Measurements from ENCODE around the gene TMEM272.

The TMEM272 gene, protein sequence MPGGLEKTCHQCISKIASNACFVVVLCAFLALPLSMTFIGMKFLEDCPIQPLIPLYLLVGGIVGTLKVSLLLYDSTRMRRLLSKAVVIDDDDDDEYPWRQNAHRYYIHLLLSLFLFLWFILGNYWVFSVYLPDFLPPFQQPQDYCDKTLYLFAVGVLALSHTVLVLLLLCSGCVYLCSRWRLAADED

DNA sequence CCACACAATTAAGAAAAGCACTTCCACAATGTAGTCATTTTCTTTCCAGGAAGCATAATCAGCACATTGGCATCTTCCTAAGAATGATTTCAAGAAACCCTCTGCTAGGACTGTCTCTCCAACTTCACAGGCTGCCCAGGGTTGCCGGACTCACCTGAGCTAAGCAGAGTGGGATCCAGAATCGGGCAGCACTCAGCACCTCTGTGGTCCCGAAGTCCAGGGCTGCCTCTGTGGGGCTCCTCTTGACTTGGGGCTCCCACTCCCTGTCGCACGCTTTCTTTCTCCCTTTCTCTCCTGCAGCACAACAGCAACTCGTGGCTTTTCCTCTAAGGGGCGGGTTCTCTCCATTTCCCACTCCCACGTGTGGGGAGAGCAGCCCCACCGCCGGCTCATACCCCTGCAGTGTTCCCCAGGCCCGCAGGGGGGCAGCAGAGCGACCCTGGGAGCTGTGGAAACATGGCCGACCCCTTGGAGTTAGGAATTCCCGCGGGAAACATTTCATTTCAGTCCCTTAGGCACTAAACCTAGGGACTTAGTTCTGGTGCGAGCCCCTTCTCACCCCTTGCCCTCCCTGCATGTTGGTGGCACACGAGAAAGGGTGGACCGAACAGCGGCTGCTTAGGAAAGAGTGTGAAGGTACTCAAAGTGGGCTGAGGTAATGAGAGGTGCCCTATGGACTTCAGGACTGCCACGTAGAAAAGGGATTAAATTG lies at the start of gene TMEM272:
Gene TMEM272, minus strand, starts transcription at position 316 of the 712 bp plus-strand sequence. CDS start 6,647 bp downstream, outside the sequence.
- peak; percentile 39 for DNase-seq

DNA sequence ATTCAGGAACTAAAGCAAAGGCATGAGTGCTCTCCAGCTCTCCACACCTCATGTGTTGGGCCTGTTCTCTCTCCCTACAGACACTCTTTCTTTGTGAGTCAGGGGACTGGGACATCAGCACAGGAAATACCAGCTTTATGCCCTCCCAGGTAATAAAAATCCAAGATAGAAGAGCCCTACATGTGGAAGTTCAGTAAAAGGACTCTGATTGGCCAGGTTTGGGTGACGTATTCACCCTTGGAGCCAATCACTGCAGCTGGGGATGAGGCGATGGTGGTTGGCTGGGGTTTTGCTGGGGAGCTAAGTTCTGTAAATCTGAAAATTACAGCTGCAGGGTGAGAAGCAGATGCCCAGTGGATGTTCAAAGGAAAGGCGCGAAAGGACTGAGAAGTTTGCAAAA lies 49.3 kb upstream of the TMEM272 start:
- no peak for DNase-seq

DNA sequence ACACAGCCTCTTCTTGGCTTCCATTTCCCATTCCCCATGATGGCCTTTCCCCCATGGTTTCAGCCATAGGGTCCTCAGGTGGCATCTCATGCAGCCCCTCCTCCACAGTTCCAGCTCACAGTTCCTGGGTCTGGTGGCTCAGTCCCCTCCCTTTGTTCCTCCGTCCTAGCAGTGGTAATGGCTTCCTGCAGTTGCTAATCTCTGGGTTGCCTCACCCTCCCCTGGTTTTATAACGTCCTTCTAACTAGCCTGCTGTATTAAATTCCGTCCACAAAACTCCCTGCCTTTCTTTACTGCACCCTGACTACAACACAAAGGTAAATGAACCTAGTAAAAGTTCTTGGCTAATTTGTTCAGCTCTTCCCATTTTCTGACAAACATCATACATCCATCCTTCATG lies 47.7 kb upstream of the TMEM272 start:
- no peak for DNase-seq

DNA sequence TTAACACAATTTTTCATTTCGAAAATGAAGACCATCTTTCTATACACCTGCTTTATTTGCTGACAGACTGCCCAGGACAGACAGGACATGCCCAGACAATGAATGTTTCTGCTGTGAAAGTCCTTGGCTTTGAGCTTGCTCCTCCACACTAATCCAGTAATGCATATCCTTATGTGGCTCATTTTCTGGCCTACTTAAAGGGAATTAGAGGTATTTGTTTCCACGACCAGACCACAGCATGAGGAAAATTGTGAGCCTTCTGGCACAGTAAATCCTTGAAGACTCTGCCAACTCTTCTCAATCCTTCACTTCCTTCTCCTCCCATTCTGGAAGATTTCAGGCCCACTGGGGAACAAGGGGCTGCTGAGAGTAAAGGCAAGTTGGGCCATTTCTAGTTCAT lies 42.5 kb upstream of the TMEM272 start:
- no peak for DNase-seq

DNA sequence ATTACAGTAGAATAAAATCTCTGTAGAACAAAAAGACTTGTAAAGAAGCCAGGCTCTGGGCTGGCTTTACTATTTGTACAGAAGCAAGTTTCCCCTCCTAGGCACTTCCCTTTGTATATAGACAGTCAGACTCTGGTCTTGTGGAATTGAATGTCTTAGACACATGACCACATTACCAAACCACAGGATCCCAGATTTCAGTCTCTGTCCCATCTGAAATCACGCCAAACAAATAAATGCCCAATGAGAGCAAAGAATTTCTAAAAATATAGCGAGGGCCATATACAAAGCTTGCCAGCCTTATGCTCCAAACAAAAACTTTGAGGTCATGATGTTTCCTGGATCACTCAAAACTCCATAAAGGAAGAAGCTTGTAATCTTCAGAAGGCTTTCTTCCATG lies 40.7 kb upstream of the TMEM272 start:
- DNase-seq, result no peak

DNA sequence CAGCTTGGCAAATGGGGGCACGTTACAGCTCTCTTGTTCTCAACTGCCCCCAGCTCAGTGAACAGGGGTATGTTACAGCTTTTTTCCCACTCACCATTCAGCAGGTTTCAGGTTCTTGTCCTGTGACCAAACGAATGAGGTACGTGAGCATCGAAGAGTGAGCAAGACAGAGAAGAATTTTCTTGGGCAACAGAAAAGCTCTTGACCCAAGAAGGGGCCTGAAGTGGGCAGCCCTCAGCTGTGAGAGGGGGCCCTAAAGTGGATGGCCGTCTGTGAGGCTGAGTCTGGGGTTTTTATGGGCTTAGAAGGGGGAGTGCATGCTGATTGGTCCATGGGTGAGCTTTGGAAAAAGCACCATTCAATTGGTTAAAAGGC lies 38.2 kb upstream of the TMEM272 start:
- DNase-seq, result no peak

DNA sequence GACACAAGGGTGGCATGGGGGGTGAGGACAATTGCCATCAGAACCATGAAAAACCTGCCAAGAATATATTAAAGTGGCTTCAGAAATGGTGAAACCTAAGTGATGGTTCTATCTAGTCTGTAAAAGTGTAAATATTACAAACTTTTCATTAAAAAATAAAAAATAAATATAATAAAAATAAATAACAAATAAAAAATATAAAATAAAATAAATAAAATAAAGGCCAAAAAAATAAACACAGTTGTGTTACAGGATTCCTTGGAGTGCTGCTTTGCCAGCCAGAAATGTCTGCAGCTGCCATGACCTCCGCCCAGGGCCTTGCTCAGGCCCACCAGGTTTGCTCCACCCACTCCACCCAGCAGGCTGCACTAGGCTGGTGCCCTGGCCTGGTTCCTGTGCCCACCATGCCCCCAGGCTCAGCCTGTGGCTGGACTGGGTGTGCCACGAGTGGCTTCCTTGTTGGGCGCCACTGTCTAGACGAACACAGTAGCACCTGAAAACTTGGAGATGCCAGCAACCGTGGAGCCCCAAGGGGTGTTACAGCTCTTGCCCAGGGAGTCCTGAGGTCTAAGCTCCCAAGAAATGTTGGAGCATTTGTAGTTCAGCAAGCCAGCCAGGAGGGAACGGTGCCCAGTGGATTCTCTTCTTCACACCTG lies 37.7 kb upstream of the TMEM272 start:
- no peak for DNase-seq

DNA sequence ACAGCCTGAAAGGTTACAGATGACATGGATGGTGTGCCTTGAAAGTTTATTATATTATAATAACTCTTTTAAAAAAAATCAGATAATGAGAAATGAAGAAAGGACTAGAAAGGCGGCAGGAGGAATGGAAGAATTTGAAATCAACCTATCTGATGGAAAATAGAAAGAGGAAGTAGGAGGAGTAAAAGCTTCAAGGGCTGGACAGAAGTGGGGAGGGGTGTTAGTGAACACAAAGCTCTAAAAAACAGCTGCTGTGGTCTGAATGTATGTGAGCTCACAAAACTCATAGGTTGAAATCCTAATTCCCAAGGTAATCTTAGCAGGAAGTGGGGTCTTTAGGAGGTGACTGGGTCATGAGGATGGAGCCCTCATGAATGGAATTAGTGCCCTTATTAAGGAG lies 36.3 kb upstream of the TMEM272 start:
- no peak for DNase-seq

DNA sequence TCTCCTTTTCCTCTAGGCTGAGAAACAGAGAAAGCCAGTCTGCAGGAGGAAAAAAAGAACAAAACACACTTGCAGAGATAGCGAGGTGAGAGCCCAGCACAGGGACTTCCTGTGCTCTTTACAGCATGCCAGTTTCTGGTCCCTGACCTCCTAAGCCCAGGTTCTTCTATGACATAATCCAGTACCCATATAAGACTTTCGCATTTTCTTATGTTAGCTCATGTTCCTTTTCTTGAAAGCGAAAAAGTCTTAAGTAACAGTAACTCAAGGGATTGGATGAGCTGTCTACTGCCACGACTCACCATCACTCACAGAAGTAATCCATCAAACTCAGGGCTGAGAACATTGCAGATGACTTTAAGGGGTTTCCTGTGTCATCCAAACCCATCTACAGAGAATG lies 34.2 kb upstream of the TMEM272 start:
- DNase-seq, result no peak

DNA sequence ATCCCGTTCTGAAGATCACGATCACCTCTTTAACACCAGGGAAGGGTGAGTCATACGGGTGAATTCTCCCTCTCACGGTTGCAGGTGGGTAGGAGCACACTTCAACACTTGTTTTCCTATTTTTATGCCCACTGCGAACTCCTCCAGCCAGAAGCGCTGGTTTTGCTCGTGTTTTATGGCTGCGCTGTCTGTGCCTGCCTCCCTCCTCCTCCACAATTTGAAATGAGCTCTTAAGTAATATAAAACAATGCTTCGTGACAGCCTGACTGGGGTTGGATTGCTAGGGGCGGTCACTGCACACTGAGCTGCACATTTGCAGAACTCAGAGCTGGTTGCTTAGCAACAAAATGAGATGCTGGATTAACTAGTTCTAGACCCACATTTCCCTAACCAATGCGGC lies 29.7 kb upstream of the TMEM272 start:
- DNase-seq, result no peak

DNA sequence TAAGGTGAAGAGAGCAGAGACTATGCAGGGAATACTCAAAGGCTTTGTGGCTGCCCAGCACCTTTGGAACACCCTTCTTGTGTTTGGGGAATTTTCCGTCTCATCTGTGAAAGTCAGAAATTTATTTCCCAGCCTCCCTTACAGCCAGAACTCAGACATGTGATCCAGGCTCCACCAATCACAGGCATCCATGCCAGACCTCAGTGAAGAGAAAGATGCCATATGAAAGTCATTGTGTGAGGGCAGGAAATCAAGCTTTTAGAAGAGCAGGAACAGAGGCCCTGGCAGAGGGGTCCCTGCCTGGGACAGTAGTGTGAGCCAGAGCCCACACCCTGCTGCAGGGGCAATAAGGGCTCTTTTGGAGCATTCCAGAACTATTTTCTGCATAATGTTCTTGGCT lies 28.9 kb upstream of the TMEM272 start:
- DNase-seq, result no peak

DNA sequence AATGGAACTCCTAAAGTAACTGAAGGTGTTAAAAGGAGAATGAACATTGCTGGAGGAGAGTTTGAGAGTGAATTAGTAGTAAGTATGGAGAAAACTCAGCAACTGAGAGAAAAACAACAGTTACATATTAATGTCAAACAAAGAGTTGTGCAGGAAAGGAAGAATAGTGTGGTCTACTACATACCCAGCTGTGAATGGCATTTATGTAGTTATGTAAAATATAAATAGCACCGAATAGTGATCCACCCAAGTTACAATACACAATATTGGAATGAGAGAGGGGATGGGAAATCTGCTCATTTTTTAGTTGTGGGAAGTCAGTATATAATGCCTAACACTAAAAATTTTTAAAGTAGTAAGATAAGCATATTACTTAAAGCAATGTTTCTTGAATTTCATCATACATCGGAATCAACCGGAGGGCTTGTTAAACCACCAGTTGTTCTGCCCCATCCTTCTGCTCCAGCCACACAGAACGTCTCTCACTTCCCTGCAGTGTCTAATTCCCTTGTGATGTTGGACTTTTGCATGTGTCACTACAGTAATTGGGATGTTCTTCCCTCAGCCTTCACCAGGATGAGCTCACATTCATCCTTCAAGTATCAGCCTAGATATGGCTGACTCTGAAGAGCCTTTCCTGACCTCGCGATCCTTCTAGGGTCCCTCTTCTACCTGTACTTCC lies 28.3 kb upstream of the TMEM272 start:
- no peak for DNase-seq

DNA sequence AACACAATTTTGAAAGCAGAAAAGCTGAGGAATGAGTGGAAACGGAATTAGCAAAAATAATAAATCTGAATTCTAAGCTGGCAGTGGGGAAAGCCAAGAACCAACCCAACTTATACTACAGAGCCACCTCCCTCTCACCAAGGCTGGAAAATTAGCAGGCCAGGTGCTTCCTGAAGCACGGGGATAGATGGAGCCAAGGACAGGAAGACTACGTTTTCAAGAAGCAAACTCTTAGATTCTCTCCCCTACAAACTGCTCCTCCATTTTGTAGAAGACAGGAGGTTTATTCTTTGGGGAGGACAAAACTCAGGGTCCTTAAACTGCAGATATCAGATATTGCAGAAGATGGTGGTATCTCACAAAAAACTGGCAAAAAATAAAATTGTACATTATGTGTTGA lies 25.6 kb upstream of the TMEM272 start:
- no peak for DNase-seq

DNA sequence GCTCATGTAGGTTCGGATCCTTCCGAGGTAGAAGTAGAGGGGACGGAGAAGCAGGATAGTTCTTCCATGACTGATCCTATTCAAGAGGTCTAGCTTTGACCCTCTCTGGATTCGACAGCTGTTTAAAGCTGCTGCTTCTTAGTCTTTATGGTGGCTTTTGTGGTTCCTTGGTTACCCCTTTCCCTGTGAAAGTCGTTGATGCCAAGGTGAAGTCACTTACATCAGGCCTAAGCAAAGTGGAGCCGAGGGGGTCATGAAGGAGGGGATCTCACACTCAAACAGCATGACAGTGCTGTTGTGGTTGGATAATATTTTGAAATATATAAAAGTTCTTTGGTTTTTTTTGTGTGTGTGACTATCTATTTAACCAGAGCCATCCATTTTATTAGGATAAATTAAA lies 24.9 kb upstream of the TMEM272 start:
- no peak for DNase-seq

DNA sequence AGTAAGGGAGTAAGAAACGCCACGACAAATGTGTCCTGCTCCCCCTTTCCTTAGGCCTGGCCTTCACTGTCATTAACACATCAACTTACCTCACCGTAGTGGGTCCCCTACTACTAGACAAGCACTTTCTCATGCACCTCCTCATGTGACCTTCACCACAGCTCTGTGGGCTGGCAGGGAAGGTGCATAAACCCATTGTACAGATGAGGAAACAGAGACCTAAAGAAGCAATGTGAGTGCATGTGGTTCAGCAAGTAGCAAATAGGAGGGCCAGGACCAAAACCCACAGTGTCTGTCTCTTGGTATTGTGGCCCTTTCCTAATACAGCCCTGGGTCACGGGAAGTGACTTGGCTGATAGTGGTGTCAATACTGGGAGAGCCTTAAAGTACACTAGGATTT lies 22.1 kb upstream of the TMEM272 start:
- no peak for DNase-seq

DNA sequence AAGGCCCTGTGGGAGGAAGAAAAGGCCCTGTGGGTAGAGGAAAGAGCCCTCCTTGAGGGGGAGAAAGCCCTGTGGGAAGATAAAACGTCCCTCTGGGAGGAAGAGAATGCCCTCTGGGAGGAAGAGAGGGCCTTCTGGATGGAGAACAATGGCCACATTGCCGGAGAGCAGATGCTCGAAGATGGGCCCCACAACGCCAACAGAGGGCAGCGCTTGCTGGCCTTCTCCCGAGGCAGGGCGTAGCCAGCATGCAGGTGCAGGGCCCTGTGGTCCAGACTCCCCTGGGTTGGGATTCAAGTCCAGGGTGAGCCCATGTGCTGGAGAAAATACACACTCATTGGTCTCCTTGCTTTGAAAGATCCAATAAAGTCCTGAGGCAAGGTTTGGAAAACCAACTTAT lies 20.9 kb upstream of the TMEM272 start:
- no peak for DNase-seq

DNA sequence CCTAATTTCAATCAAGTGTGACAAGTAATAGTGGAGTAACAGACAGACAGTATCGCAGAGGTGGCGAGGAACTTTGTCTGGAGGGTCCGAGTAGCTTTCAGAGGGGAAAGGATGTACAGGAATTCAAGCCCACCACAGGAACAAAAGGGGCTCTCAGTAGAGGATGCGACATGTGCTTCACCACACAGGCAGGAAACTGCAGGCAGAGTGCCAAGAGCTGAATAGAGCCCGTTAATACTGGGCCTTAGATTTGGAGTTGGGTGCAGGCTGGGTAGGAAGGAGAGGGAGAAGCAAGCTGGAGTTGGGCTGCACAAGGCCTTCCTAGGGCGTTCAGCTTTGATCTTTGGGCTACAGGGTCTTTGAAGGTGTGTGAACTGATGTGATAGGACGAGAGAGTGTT lies 18.0 kb upstream of the TMEM272 start:
- DNase-seq, result no peak

DNA sequence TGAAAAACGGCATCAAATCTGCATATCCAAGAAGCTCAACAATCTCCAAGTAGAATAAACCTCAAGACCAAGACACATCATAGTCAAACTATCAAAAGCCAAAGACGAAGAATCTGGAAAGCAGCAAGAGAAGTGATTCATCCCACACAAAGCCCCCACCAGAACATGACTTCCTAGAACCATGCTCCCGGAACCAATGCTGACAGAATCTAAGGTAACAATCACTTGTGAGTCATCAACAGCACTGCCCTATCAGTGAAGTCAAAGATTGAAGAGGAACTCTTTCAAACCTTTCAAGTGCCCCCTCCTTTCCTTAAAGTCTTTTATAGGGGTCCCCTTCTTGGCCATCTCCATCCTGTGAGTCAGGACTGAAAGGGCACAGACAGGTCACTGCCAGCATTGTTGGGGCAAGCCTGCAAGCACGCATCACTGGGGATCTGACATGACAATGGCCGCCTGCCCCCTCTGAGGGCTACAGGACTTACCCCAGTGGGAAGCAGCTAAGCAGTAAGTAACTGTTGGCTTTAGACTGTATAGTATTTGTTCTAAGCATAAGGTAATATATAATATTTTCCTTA lies 16.8 kb upstream of the TMEM272 start, which contains the start of gene CCDC70:
Gene CCDC70, plus strand, starts transcription at position 247 of the 578 bp plus-strand sequence. CDS start 3,443 bp downstream, outside the sequence.
- DNase-seq, result no peak

DNA sequence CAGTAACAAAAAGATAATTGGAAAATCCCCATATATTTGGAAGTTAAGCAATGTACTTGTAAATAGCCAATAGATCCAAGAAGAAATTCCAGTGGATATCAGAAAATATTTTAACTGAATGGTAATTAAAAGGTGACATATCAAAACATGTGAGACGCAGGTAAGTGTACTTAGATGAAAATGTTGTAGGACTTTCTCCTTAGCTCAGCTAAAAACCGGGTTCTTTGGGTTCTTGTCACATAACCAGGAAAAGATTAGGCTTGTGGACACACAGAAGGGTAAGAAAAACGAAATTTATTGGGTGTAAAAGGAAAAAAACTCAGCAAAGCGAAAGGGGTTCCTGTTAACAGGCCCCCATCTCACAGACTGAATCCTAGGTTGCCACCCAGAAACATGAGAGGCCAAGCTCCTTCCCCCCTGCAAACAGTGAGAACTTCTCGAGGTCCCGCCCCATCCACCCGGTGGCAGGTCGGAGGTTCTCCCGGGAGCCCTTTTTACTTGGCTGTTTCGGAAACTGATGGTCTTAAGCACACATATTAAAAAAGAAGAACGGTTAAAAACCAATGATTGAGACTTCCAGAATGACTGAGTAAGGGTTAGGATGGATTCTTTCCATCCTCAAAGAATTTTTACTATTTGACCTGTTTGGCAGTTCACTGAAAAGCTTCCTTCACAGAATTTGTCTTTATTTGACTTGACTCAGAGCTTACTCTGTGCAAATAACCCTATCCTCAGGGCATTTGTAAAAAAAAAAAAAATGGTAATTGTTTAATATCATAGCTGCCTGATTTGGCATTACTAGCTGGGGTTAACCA lies 13.7 kb upstream of the TMEM272 start:
- DNase-seq, result no peak

DNA sequence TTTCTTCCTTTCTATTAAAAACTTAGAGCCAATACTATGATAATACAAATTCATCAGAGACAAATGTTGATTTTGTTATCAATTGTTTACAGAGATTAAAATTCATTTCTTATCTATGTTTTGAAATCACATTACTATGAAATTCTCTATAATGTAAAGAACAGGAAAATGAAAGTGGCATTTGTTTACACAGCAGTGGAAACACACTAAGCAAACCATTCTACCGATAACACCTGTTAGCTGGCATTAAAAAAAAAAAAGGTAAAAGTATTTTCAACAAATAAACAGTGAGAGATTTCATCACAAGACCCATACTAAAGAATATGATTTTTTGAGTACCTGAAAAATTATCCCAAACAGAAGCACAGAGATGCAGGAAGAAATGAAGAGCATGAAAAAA lies 12.0 kb upstream of the TMEM272 start:
- DNase-seq, result no peak

DNA sequence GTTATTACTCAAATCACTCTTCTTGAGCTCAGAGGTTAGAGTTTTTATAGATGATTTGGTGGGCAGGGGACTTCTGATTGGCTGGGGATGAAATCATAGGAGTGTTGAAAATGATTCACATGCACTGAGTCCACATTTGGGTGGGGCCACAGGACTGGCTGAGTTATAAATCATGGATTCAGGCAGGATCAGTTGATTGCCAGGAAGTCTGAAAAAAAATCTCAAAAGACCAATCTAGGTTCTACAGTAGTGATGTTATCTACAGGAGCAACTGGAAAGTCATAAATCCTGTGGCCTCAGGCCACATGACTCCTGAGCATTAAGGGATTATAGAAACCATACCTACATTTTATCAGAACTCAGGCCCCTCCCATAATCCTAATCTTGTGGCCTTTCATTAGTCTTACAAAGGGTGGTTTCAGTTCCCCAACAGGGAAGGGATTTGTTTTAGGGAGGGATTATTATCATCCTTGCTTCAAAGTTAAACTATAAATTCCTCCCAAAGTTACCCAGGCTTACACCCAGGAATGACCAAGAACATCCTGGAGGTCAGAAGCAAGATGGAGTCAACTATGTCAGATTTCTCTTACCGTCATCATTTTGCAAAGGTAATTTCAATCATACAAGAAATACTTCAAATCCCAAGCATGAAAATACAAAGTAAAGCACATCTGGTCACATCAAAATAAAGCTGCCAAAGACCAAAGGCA lies 11.2 kb upstream of the TMEM272 start:
- DNase-seq, result no peak
